MCF 10A (cell line): ENCODE data around the gene NDUFAF3. TPM values are rescaled to one million over a fixed set of nuclear protein-coding genes. Genes with fewer than 3 reads are reported as not detected.

Source experiments
- Bru-seq: library from RNA; stranded (reverse); fragments of 400-500 nt; gene quantifications from one replicate; lab custom pipeline; 2021; lab: Mats Ljungman, UMichigan
- BruChase-seq, 2 experiments: library from RNA; stranded (reverse); fragments of 400-500 nt; gene quantifications; one replicate each; lab custom pipeline; 2021; lab: Mats Ljungman, UMichigan
- BruUV-seq: library from RNA; stranded (reverse); fragments of 400-500 nt; replicated peaks from 2 replicates; lab custom pipeline; 2021; lab: Mats Ljungman, UMichigan
- CTCF ChIA-PET: fragments of 300-600 bp; sonication (Branson Sonifier 250); formaldehyde crosslinking; extraction: SDS; loops from one replicate; lab custom pipeline; 2021; ENCODE audit warnings: antibody characterized with exemption, inconsistent platforms; lab: Yijun Ruan, JAX
- POLR2A ChIA-PET: fragments of 300-600, 350-650 bp; sonication (Branson Sonifier 250); formaldehyde crosslinking; extraction: SDS; loops from one replicate; lab custom pipeline; 2020; ENCODE audit warnings: antibody characterized with exemption, inconsistent platforms; lab: Yijun Ruan, JAX
- DNase-seq: peaks from one replicate; pipeline ENCODE4 v3.0.0-alpha.2; 2018; ENCODE audit not compliant: unreplicated experiment
- H3K27ac Mint-ChIP-seq: one replicate; pipeline ENCODE4 v1.8.0; 2022; ENCODE audit warnings: mild to moderate bottlenecking, low read depth, mixed read lengths; ENCODE audit not compliant: unreplicated experiment
- H3K27me3 Mint-ChIP-seq: one replicate; pipeline ENCODE4 v1.8.0; 2022; ENCODE audit warnings: mixed read lengths; ENCODE audit not compliant: insufficient read depth, unreplicated experiment
- H3K36me3 Mint-ChIP-seq: one replicate; pipeline ENCODE4 v1.8.0; 2022; ENCODE audit warnings: mild to moderate bottlenecking, moderate library complexity, mixed read lengths; ENCODE audit not compliant: insufficient read depth, unreplicated experiment
- H3K4me1 Mint-ChIP-seq: one replicate; pipeline ENCODE4 v1.8.0; 2022; ENCODE audit warnings: mixed read lengths; ENCODE audit not compliant: insufficient read depth, unreplicated experiment
- H3K4me3 Mint-ChIP-seq: one replicate; pipeline ENCODE4 v1.8.0; 2022; ENCODE audit warnings: mild to moderate bottlenecking, moderate library complexity, mixed read lengths; ENCODE audit not compliant: unreplicated experiment
- H3K9me3 Mint-ChIP-seq: one replicate; pipeline ENCODE4 v1.8.0; 2022; ENCODE audit warnings: mixed read lengths; ENCODE audit not compliant: unreplicated experiment
- CTCF ChIP-seq: fragments of 200-600 bp; IDR thresholded peaks from one replicate; pipeline ENCODE4 v1.8.0; 2022; ENCODE audit warnings: antibody characterized with exemption, mild to moderate bottlenecking; ENCODE audit not compliant: unreplicated experiment
- intact Hi-C: fragments of 100-400 bp; cut with micrococcal nuclease; formaldehyde crosslinking; loops from 2 replicates; pipeline ENCODE4 v1.14.1; 2022
- long read RNA-seq: library from polyadenylated mRNA; stranded (forward); transcript quantifications from one replicate; pipeline ENCODE4 v2.0.0, GENCODE V29; 2022
- total RNA-seq: library from RNA; stranded (reverse); gene quantifications from 2 replicates; pipeline ENCODE4 v1.2.3, GENCODE V29; 2022

Gene NDUFAF3
- total RNA-seq = 77.8 and 86.5 TPM in 2 replicates
- Bru-seq, nascent RNA = percentile 72 among the genes with signal in this experiment
- BruChase-seq, experiment 1, labeled RNA remaining after a 6-hour chase = percentile 78 among the genes with signal in this experiment
- percentile 62 among the genes with signal in this experiment for BruChase-seq, experiment 2, labeled RNA remaining after a 2-hour chase
- long read RNA-seq, transcript NDUFAF3-206 (4 exons, 826 nt) = minor isoform, 6 of 222 reads
- long read RNA-seq, transcript NDUFAF3-202 (5 exons, 2,012 nt) = major isoform, 175 of 222 reads
- long read RNA-seq, partial matches to known transcripts = 1 of 222 reads
- long read RNA-seq, other reads (novel, unspliced or antisense) = 39 of 222 reads

- peak; percentile 95 for TF ChIP-seq CTCF
- DNase-seq = peak; percentile 93
- H3K36me3 Mint-ChIP-seq = peaks cover 69% of the 10 kb centered on the region
- ChIA-PET CTCF (interaction anchor here (0.6 to 2.7 kb wide), 21 partner anchors 10 to 1615 kb away, joined by 3 to 14 read pairs (median 4); partner anchors contain the start of genes ARIH2 and WDR6), POLR2A (interaction anchor here (0.6 to 9.9 kb wide), 35 partner anchors 7 to 456 kb away, joined by 3 to 251 read pairs (median 5); partner anchors contain the start of genes ARIH2, IMPDH2, IP6K2 and KLHDC8B)
- no peaks in the 10 kb centered on the region for H3K9me3 Mint-ChIP-seq
- intact Hi-C loops = loop anchor here (10.0 kb wide), 1 partner anchor 133 kb away; no protein-coding TSS in a partner anchor
- peaks cover 13% of the 10 kb centered on the region for H3K4me1 Mint-ChIP-seq
- H3K27ac Mint-ChIP-seq = peak within 1 kb of the TSS; percentile 95
- no peaks in the 10 kb centered on the region for H3K27me3 Mint-ChIP-seq
- peak within 1 kb of the TSS; percentile 89 for H3K4me3 Mint-ChIP-seq
- BruUV-seq = TSS peak; percentile 43
Measured at GRCh38 chr3:49021813-49022687, at the start of gene NDUFAF3. TSS of gene NDUFAF3 (plus strand) at chr3:49022121. CDS start at chr3:49022145, 24 bp downstream.

- no peak for TF ChIP-seq CTCF
- ChIA-PET CTCF (interaction anchor here (0.5 to 2.8 kb wide), 3 partner anchors 13 to 780 kb away, joined by 3 to 19 read pairs (median 4); partner anchors contain the start of gene NDUFAF3), POLR2A (interaction anchor here (1.0 to 2.5 kb wide), 3 partner anchors 17 to 46 kb away, joined by 3 to 7 read pairs (median 3); partner anchors contain the start of gene WDR6)
- BruUV-seq = no TSS peak
- Mint-ChIP-seq H3K27me3 (no peaks in the 10 kb centered on the region), H3K4me1 (no peaks in the 10 kb centered on the region), H3K27ac (no peak overlapping the region), H3K9me3 (no peaks in the 10 kb centered on the region), H3K4me3 (no peak overlapping the region), H3K36me3 (peaks cover 96% of the 10 kb centered on the region)
- intact Hi-C loops = no loop called here
- DNase-seq = no peak
Measured at GRCh38 chr3:48974076-48974864, 47.7 kb upstream of the NDUFAF3 start.

- no TSS peak for BruUV-seq
- no peak overlapping the region for H3K27ac Mint-ChIP-seq
- H3K9me3 Mint-ChIP-seq = no peaks in the 10 kb centered on the region
- no peaks in the 10 kb centered on the region for H3K4me1 Mint-ChIP-seq
- ChIA-PET CTCF (interaction anchor here (0.7 kb wide), 1 partner anchor 21 kb away, joined by 5 read pairs; no protein-coding TSS in a partner anchor), POLR2A (interaction anchor here (0.7 kb wide), 1 partner anchor 61 kb away, joined by 3 read pairs; the partner anchor contains the start of gene ARIH2)
- DNase-seq = no peak
- peaks cover 89% of the 10 kb centered on the region for H3K36me3 Mint-ChIP-seq
- intact Hi-C loops = no loop called here
- no peaks in the 10 kb centered on the region for H3K27me3 Mint-ChIP-seq
- TF ChIP-seq CTCF = no peak
- H3K4me3 Mint-ChIP-seq = no peak overlapping the region
Measured at GRCh38 chr3:48979451-48979850, 42.5 kb upstream of the NDUFAF3 start.
